T1000 (cell line): ENCODE results near the gene FAM50A.

Source experiments
- DNase-seq: peaks from one replicate; lab custom pipeline; 2025; ENCODE audit warnings: mixed read lengths; lab: John Stamatoyannopoulos, UW

FAM50A gene

GRCh38 chrX:154439841-154440240, 4.1 kb upstream of the FAM50A start:
- DNase-seq: no peak

- no peak for DNase-seq
Observed at GRCh38 chrX:154440623-154441357, 3.2 kb upstream of the FAM50A start.

GRCh38 chrX:154441564-154441963, 2.4 kb upstream of the FAM50A start:
- no peak for DNase-seq

- no peak for DNase-seq
Observed at GRCh38 chrX:154441984-154442707, 1.8 kb upstream of the FAM50A start.

GRCh38 chrX:154443479-154443910, 446 bp upstream of the FAM50A start:
- no peak for DNase-seq

- DNase-seq: no peak
Observed at GRCh38 chrX:154444755-154445246, 860 bp downstream of the FAM50A start.

GRCh38 chrX:154445776-154446175, 1.8 kb downstream of the FAM50A start:
- no peak for DNase-seq

- DNase-seq: no peak
Observed at GRCh38 chrX:154446430-154446829, 2.5 kb downstream of the FAM50A start.

GRCh38 chrX:154448484-154448883, 4.5 kb downstream of the FAM50A start:
- DNase-seq: no peak

- DNase-seq: no peak
Observed at GRCh38 chrX:154449618-154450017, 5.7 kb downstream of the FAM50A start.

GRCh38 chrX:154450312-154450711, 6.4 kb downstream of the FAM50A start:
- no peak for DNase-seq

- no peak for DNase-seq
Observed at GRCh38 chrX:154452823-154453222, 8.9 kb downstream of the FAM50A start.

GRCh38 chrX:154457491-154458115, 13.7 kb downstream of the FAM50A start:
- DNase-seq: no peak

- no peak for DNase-seq
Observed at GRCh38 chrX:154458116-154458953, 14.4 kb downstream of the FAM50A start, which contains the start of gene PLXNA3. PLXNA3 (plus strand) TSS chrX:154458281; CDS start chrX:154460184, 1,903 bp downstream.

- DNase-seq: no peak
Observed at GRCh38 chrX:154458954-154459778, 15.2 kb downstream of the FAM50A start.

GRCh38 chrX:154459832-154460231, 15.9 kb downstream of the FAM50A start:
- no peak for DNase-seq

- no peak for DNase-seq
Observed at GRCh38 chrX:154460326-154460725, 16.4 kb downstream of the FAM50A start.

- DNase-seq: no peak
Observed at GRCh38 chrX:154462396-154462795, 18.5 kb downstream of the FAM50A start.

GRCh38 chrX:154463611-154464220, 19.8 kb downstream of the FAM50A start:
- DNase-seq: no peak

- DNase-seq: no peak
Observed at GRCh38 chrX:154464806-154465365, 20.9 kb downstream of the FAM50A start.
